ENCODE results near the gene BEX2. TPM values are rescaled to one million over a fixed set of nuclear protein-coding genes. Genes with fewer than 3 reads are reported as not detected.

BEX2 gene
- total RNA-seq: 1.3 and 4.4 TPM in 2 replicates

GRCh38 chrX:103310555-103311398 lies at the start of gene BEX2:
Gene BEX2, minus strand, starts transcription at chrX:103310990. Its CDS starts 1,014 bp downstream, at chrX:103309976.

GRCh38 chrX:103356130-103356798 lies 45.5 kb upstream of the BEX2 start, which contains the start of gene TCEAL9:
Gene TCEAL9, plus strand, starts transcription at chrX:103356506. Its CDS starts 1,179 bp downstream, at chrX:103357685.

GRCh38 chrX:103329991-103330390 lies 19.2 kb upstream of the BEX2 start, which contains the start of gene TCEAL7:
Gene TCEAL7, plus strand, starts transcription at chrX:103330239. Its CDS starts 1,165 bp downstream, at chrX:103331404.

GRCh38 chrX:103276581-103277002 lies 34.2 kb downstream of the BEX2 start, which contains the start of gene TCEAL5:
Gene TCEAL5, minus strand, starts transcription at chrX:103276750. Its CDS starts 2,187 bp downstream, at chrX:103274563.

Other genes starting within 250 kb of the BEX2 start
- gene BEX1, start 246.8 kb downstream of the BEX2 start, total RNA-seq: 0.33 TPM in 1 of 2 replicates, not detected in the other
- not detected in 2 replicates for gene NXF3, start 217.8 kb downstream of the BEX2 start, total RNA-seq
- gene BEX4, start 95.9 kb downstream of the BEX2 start, total RNA-seq: 26.5 and 31.6 TPM in 2 replicates
- 68.8 and 88.4 TPM in 2 replicates for gene TCEAL8, start 55.8 kb downstream of the BEX2 start, total RNA-seq
- not detected in 2 replicates for gene TCEAL5, start 34.2 kb downstream of the BEX2 start, total RNA-seq
- gene TCEAL7, start 19.2 kb upstream of the BEX2 start, total RNA-seq: 0.11 TPM in 1 of 2 replicates, not detected in the other
- gene TCEAL9, start 45.5 kb upstream of the BEX2 start, total RNA-seq: 76.1 and 76.7 TPM in 2 replicates
- gene BEX3, start 65.5 kb upstream of the BEX2 start, total RNA-seq: 201 and 209 TPM in 2 replicates
- under 0.01 TPM in 2 replicates for gene RAB40A, start 208.5 kb upstream of the BEX2 start, total RNA-seq